ENCODE measurements around the gene PCNX3.

DNA sequence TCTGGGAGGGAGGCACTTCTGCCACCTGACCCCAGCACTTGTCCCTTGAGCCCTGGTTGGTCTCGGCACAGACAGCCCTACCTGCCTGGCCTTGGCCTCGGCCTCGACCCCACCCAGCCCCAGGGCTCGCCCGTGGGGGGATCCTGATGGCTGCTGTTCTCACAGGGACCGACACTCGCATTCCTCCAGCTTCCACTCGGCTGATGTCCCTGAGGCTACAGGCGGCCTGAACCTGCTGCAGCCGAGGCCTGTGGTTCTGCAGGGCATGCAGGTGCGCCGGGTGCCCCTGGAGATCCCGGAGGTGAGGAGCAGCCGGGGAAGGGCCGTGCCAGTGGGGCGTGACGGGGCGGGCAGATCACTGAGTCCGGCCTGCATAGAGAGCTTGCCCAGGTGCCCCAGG, 5.1 kb downstream of the PCNX3 start:
- no peak for TF ChIP-seq CTCF (IDR thresholded peaks at IDR 0.05)
- no peak for TF ChIP-seq POLR2A (IDR thresholded peaks at IDR 0.05)
